Prostate gland (tissue), 2 donors: ENCODE measurements around the gene ADARB2. TPM values are rescaled to one million over a fixed set of nuclear protein-coding genes. Genes with fewer than 3 reads are reported as not detected.

Source experiments
- DNase-seq: peaks from one replicate; pipeline ENCODE4 v3.0.0-alpha.2; 2019; ENCODE audit warnings: low spot score
- H3K27ac ChIP-seq, 2 donors: fragments of 200-600 bp; sonication (generic); 2 replicates each; pipeline ENCODE4 v1.5.1; 2017 to 2019
- H3K27me3 ChIP-seq: fragments of 200-600 bp; sonication (generic); replicated peaks from 2 replicates; pipeline ENCODE4 v1.5.1; 2019; ENCODE audit not compliant: insufficient read depth
- H3K36me3 ChIP-seq, 2 donors: fragments of 200-600 bp; sonication (generic); 1 replicate in 1 of 2; 2 replicates in 1 of 2; pipeline versions ENCODE4 v1.5.1 to v1.8.1; 2017 to 2019
- H3K4me1 ChIP-seq: fragments of 200-600 bp; sonication (generic); replicated peaks from 2 replicates; pipeline ENCODE4 v1.5.1; 2019
- H3K4me3 ChIP-seq, 2 donors: fragments of 200-600 bp; sonication (generic); 2 replicates each; pipeline ENCODE4 v1.5.1; 2017 to 2019
- H3K9me3 ChIP-seq: fragments of 200-600 bp; sonication (generic); 2 replicates; pipeline ENCODE4 v1.5.1; 2017
- POLR2A ChIP-seq: fragments of 450-650 bp; IDR thresholded peaks from one replicate; pipeline ENCODE4 v1.6.1; 2016; ENCODE audit warnings: antibody characterized with exemption, mild to moderate bottlenecking
- POLR2AphosphoS5 ChIP-seq: sonication (generic); formaldehyde crosslinking; IDR thresholded peaks from one replicate; pipeline ENCODE4 v1.6.1; 2017; ENCODE audit warnings: antibody characterized with exemption
- WGBS: methylation state at CpG from one replicate; pipeline ENCODE4 v1.1.5; 2018; 5-methylcytosine and 5-hydroxymethylcytosine counted together
- intact Hi-C: fragments of 100-400 bp; cut with DNase I; formaldehyde crosslinking; loops from one replicate; pipeline ENCODE4 v1.14.2; 2022
- total RNA-seq, 2 donors: library from RNA; depleted of rRNA; stranded (reverse); fragments of >200 nt; gene quantifications; one replicate each; pipeline ENCODE4 v1.1.0, GENCODE V29; 2016
- TF ChIP-seq, protein P1 (sequence below), 4 experiments: fragments of 200-600 bp in 2 of 4; fragments of 450-650 bp in 2 of 4; sonication (generic) in 2 of 4; IDR thresholded peaks; 1 replicate in 3 of 4; 2 replicates in 1 of 4; pipeline ENCODE4 v1.5.1; 2016 to 2019; ENCODE audit warnings: antibody characterized with exemption in 4 of 4, mild to moderate bottlenecking in 2 of 4, moderate library complexity in 2 of 4

ADARB2 gene
- total RNA-seq, 2 donors from 2014 or later = 0.36 to 10.5 TPM

DNA sequence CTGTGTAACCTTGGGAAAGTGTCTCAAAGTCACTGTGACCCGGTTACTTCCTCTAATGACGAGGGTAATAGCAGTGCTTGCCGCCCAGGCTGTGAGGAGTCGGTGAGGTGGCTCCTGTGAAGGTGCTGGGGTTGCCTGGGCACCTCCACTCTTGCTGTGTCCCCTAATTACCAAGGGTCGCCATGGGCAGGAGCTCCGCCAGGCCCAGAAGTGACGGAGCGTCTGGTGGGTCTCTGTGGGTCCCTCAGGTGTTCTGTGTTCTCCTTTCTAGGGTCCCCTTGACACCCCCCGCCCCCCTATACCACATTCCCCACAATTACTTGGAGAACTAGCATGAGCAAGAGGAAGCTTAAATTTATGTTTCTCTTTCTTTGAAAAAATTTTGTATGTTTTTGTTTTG, 519.7 kb downstream of the ADARB2 start:
- no peak for DNase-seq
- Histone ChIP-seq H3K36me3 (no peaks in the 10 kb centered on the region), H3K27me3 (no peaks in the 10 kb centered on the region), H3K4me3 (no peak overlapping the region), H3K9me3 (no peaks in the 10 kb centered on the region), H3K27ac (no peak overlapping the region), H3K4me1 (no peaks in the 10 kb centered on the region)
- TF ChIP-seq, protein P1, sequence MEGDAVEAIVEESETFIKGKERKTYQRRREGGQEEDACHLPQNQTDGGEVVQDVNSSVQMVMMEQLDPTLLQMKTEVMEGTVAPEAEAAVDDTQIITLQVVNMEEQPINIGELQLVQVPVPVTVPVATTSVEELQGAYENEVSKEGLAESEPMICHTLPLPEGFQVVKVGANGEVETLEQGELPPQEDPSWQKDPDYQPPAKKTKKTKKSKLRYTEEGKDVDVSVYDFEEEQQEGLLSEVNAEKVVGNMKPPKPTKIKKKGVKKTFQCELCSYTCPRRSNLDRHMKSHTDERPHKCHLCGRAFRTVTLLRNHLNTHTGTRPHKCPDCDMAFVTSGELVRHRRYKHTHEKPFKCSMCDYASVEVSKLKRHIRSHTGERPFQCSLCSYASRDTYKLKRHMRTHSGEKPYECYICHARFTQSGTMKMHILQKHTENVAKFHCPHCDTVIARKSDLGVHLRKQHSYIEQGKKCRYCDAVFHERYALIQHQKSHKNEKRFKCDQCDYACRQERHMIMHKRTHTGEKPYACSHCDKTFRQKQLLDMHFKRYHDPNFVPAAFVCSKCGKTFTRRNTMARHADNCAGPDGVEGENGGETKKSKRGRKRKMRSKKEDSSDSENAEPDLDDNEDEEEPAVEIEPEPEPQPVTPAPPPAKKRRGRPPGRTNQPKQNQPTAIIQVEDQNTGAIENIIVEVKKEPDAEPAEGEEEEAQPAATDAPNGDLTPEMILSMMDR (IDR thresholded peaks at IDR 0.05) = no peak
- TF ChIP-seq POLR2AphosphoS5 (no peak), POLR2A (no peak)
- intact Hi-C loops = no loop called here
- 91% methylated on average over 9 of the region's 9 CpGs for WGBS

DNA sequence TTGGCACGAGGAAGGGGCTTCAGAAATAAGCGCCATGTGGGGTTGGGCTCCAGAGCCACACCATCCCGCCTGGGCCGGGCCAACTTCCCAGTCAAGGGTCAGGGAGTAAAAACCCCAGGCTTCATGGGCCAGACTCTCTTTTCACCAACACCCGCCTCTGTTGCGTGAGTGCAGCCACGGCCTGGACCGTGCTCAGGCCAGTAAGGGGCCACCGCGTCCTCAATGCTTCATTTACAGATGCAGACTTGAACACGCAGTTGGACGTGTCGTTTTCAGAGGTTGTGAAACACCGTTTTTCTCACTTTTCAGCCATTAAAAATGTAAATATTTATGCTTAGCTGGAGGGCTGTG, 520.1 kb downstream of the ADARB2 start:
- WGBS = 93% methylated on average over 14 of the region's 14 CpGs
- no peak overlapping the region for H3K4me3 ChIP-seq
- intact Hi-C loops = no loop called here

DNA sequence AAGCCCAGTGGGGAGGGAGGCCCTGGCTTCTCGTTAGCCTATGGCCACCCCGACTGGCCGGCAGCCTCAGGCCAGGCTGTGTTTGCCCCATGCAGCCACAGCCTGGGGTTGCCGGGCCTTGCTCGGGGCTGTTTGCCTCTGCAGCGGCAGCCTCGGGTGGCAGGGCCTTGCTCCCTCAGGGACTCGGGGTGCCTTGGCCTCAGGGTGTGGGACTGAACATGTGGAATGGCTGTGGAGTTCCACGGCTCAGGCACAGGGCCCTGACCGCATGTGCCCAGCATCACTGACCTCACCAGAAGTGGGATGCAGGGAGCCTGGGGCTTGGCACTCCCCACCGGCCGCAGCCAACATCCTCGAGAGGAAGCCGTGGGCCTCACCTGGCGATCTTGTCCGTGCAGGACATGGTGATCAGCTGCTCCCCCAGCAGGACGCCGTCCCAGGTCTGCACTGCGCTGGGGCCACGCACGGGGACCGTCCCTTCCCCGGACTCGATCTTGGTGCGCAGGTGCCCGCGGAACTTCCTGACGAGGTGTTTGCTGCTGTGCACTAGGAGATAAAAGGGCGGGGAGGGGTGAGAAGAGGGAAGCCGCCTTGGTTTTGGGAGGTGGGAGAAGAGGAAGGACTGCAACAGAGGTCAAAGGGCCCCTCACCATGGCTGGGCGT, 520.6 kb downstream of the ADARB2 start:
- Histone ChIP-seq H3K27ac (no peak overlapping the region), H3K9me3 (no peaks in the 10 kb centered on the region), H3K4me3 (no peak overlapping the region), H3K4me1 (no peaks in the 10 kb centered on the region), H3K27me3 (no peaks in the 10 kb centered on the region), H3K36me3 (no peaks in the 10 kb centered on the region)
- TF ChIP-seq, protein P1 (IDR thresholded peaks at IDR 0.05) = no peak
- TF ChIP-seq POLR2A (no peak), POLR2AphosphoS5 (no peak)
- no peak for DNase-seq
- intact Hi-C loops = no loop called here
- WGBS = 92% methylated on average over 31 of the region's 31 CpGs

More for the DNA sequence above, 520.1 kb downstream of the ADARB2 start:
- H3K27ac ChIP-seq = no peak overlapping the region
- no peak for DNase-seq
- no peaks in the 10 kb centered on the region for H3K36me3 ChIP-seq
- no peaks in the 10 kb centered on the region for H3K27me3 ChIP-seq
- H3K4me1 ChIP-seq = no peaks in the 10 kb centered on the region
- TF ChIP-seq POLR2A = no peak
- TF ChIP-seq, protein P1 (IDR thresholded peaks at IDR 0.05) = no peak
- TF ChIP-seq POLR2AphosphoS5 = no peak
- no peaks in the 10 kb centered on the region for H3K9me3 ChIP-seq

DNA sequence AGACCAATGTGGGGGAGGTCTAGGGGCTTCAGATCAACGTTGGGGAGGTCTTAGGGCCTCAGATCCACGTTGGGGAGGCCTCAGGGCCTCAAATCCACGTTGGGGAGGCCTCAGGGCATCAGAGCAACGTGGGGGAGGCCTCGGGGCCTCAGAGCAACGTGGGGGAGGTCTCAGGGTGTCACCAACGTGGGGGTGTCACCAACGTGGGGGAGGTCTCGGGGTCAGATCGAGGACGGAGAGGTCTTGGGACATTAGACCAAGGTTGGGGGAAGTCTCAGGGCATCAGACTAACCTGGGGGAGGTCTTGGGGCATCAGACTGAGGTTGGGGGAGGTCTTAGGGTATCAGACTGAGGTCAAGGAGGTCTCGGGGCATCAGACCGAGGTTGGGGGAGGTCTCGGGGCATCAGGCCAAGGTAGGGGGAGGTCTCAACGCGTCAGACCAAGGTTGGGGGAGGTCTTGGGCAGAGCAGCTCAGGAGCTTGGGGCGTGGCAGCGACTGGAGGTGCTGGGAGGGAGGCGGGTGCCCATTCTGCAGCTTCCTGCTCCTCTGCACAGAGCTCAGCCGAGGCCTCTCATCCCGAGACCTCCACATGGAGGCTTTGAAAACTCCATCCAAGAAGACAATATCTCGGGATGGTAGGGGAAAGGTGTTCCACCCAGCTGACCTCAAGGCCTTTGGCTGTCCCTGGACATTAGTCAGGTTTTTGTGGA, 521.3 kb downstream of the ADARB2 start:
- DNase-seq = no peak
- intact Hi-C loops = no loop called here

More for the DNA sequence above, 521.3 kb downstream of the ADARB2 start:
- H3K27ac ChIP-seq = no peak overlapping the region
- no peaks in the 10 kb centered on the region for H3K36me3 ChIP-seq
- H3K4me1 ChIP-seq = no peaks in the 10 kb centered on the region
- TF ChIP-seq POLR2AphosphoS5 (no peak), POLR2A (no peak)
- TF ChIP-seq, protein P1 (IDR thresholded peaks at IDR 0.05) = no peak
- WGBS = 87% methylated on average over 21 of the region's 22 CpGs
- H3K9me3 ChIP-seq = no peaks in the 10 kb centered on the region
- no peak overlapping the region for H3K4me3 ChIP-seq
- H3K27me3 ChIP-seq = no peaks in the 10 kb centered on the region
